K562 (cell line): ENCODE data around the gene NOLC1. TPM values are rescaled to one million over a fixed set of nuclear protein-coding genes. Genes with fewer than 3 reads are reported as not detected.

Source experiments
- ATAC-seq: fragments of 200-7000 bp; cut with Tn5 transposase; 3 replicates; pipeline ENCODE4 v1.9.1; 2020; ENCODE audit warnings: moderate library complexity
- BruUV-seq: library from RNA; stranded (reverse); fragments of 400-500 nt; replicated peaks from 2 replicates; lab custom pipeline; 2021; lab: Mats Ljungman, UMichigan
- CTCF ChIA-PET: fragments of 300-600 bp; formaldehyde crosslinking; extraction: SDS; loops from one replicate; lab custom pipeline; 2021; ENCODE audit warnings: low intra/inter-chr PET ratio; lab: Yijun Ruan, JAX
- POLR2A ChIA-PET: fragments of 300-600, 350-650 bp; sonication (Branson Sonifier 250); formaldehyde crosslinking; extraction: SDS; loops from one replicate; lab custom pipeline; 2021; ENCODE audit warnings: antibody characterized with exemption, inconsistent platforms; lab: Yijun Ruan, JAX
- DNase-seq, 4 experiments: peaks; one replicate each; pipeline versions ENCODE4 v3.0.0 to v3.0.0-alpha.2; 2011 to 2018; ENCODE audit warnings: low spot score in 3 of 4, mixed read lengths in 3 of 4; ENCODE audit errors: extremely low read depth in 1 of 4
- FAIRE-seq: peaks from 2 replicates; lab custom pipeline; 2011; peaks lifted over from hg19 to GRCh38; lab: Jason Lieb, UNC
- H2AFZ ChIP-seq: 2 replicates; pipeline ENCODE4 v1.6.0; 2011; ENCODE audit warnings: low read depth, low read length, control low read depth, inconsistent platforms
- H3K27ac ChIP-seq: fragments of 200-600 bp; 3 replicates; pipeline ENCODE4 v1.8.0; 2011; ENCODE audit warnings: low read depth, mild to moderate bottlenecking, control low read depth, inconsistent platforms, low read length, moderate library complexity, mixed read lengths; ENCODE audit errors: extremely low read depth
- H3K27me3 ChIP-seq, 2 experiments: fragments of 300-600 bp in 1 of 2; 2 replicates in 1 of 2; 3 replicates in 1 of 2; pipeline versions ENCODE4 v1.6.0 to v1.8.0; 2011; ENCODE audit warnings: inconsistent platforms in 2 of 2, low read length in 2 of 2, mild to moderate bottlenecking in 1 of 2, mixed read lengths in 1 of 2, moderate library complexity in 1 of 2; ENCODE audit not compliant: control insufficient read depth in 2 of 2, insufficient read depth in 2 of 2
- H3K36me3 ChIP-seq: fragments of 300-600 bp; 3 replicates; pipeline ENCODE4 v1.8.0; 2011; ENCODE audit warnings: mild to moderate bottlenecking, low read length, inconsistent platforms; ENCODE audit not compliant: control insufficient read depth, insufficient read depth
- H3K4me1 ChIP-seq, 2 experiments: fragments of 200-600 bp in 1 of 2; replicated peaks in 1 of 2; 2 replicates in 1 of 2; 3 replicates in 1 of 2; pipeline versions ENCODE4 v1.5.1 to v1.8.0; 2011; ENCODE audit warnings: inconsistent platforms in 2 of 2, low read length in 2 of 2, mild to moderate bottlenecking in 1 of 2, mixed read lengths in 1 of 2, moderate library complexity in 1 of 2; ENCODE audit not compliant: control insufficient read depth in 2 of 2, insufficient read depth in 2 of 2
- H3K4me2 ChIP-seq: 2 replicates; pipeline ENCODE4 v1.6.1; 2011; ENCODE audit warnings: low read length, control low read depth, inconsistent platforms, mixed read lengths; ENCODE audit not compliant: insufficient read depth
- H3K4me3 ChIP-seq: fragments of 200-600 bp; sonication (generic), shearing (Covaris generic); 2 replicates; pipeline ENCODE4 v1.5.1; 2016; ENCODE audit warnings: control low read depth, inconsistent platforms
- H3K79me2 ChIP-seq: fragments of 200-600 bp; 3 replicates; pipeline ENCODE4 v1.8.0; 2011; ENCODE audit warnings: low read length, inconsistent platforms; ENCODE audit not compliant: control insufficient read depth, insufficient read depth
- H3K9ac ChIP-seq, 2 experiments: 2 replicates each; pipeline versions ENCODE4 v1.6.0 to v1.6.1; 2011; ENCODE audit warnings: low read depth in 2 of 2, low read length in 2 of 2, control low read depth in 1 of 2, inconsistent platforms in 1 of 2, mild to moderate bottlenecking in 1 of 2, mixed read lengths in 1 of 2; ENCODE audit not compliant: insufficient read depth in 1 of 2
- H3K9me1 ChIP-seq: one replicate; pipeline ENCODE4 v1.6.0; 2011; ENCODE audit warnings: inconsistent platforms, mild to moderate bottlenecking, low read length, moderate library complexity; ENCODE audit not compliant: control insufficient read depth, insufficient read depth
- H3K9me3 ChIP-seq: replicated peaks from 2 replicates; pipeline ENCODE4 v1.5.1; 2011; ENCODE audit warnings: low read depth, low read length, inconsistent platforms; ENCODE audit not compliant: control insufficient read depth, insufficient read depth
- H4K20me1 ChIP-seq: replicated peaks from 2 replicates; pipeline ENCODE4 v1.6.1; 2011; ENCODE audit warnings: low read length, inconsistent platforms, mixed read lengths; ENCODE audit not compliant: control insufficient read depth, insufficient read depth
- COPS2 ChIP-seq: fragments of 450-650 bp; conservative IDR thresholded peaks from 2 replicates; pipeline ENCODE4 v1.6.1; 2016; ENCODE audit warnings: mild to moderate bottlenecking, moderate library complexity
- DDX20 ChIP-seq: fragments of 450-650 bp; IDR thresholded peaks from 2 replicates; pipeline ENCODE4 v1.6.1; 2016; ENCODE audit warnings: missing genetic modification characterization, low read depth, mild to moderate bottlenecking, missing compliant biosample characterization, moderate library complexity
- HLTF ChIP-seq: fragments of 450-650 bp; IDR thresholded peaks from 2 replicates; pipeline ENCODE4 v1.6.1; 2016
- ILF3 ChIP-seq: fragments of 450-650 bp; IDR thresholded peaks from 2 replicates; pipeline ENCODE4 v1.6.1; 2018; ENCODE audit warnings: antibody characterized with exemption, mild to moderate bottlenecking, moderate library complexity, borderline replicate concordance
- KDM2B ChIP-seq: fragments of 250-450 bp; sonication (Bioruptor Pico); IDR thresholded peaks from 2 replicates; pipeline ENCODE4 v1.8.0; 2021; ENCODE audit warnings: mild to moderate bottlenecking, moderate library complexity
- NFIC ChIP-seq: fragments of 450-650 bp; IDR thresholded peaks from 2 replicates; pipeline ENCODE4 v1.6.1; 2017; ENCODE audit warnings: mild to moderate bottlenecking, inconsistent platforms
- NR2F6 ChIP-seq: fragments of 450-650 bp; formaldehyde crosslinking; IDR thresholded peaks from 2 replicates; pipeline ENCODE4 v1.4.0; 2020; ENCODE audit warnings: mild to moderate bottlenecking
- TAF1 ChIP-seq: IDR thresholded peaks from 2 replicates; pipeline ENCODE4 v1.6.1; 2011; ENCODE audit warnings: mild to moderate bottlenecking, low read length, moderate library complexity; ENCODE audit not compliant: insufficient read depth, control insufficient read depth, severe bottlenecking; ENCODE audit errors: extremely low read depth
- ZKSCAN1 ChIP-seq: fragments of 150-350 bp; IDR thresholded peaks from 2 replicates; pipeline ENCODE4 v1.6.1; 2016; ENCODE audit warnings: low read depth, low read length
- ZNF197 ChIP-seq: fragments of 200-800 bp; sonication (Bioruptor generic); IDR thresholded peaks from 2 replicates; pipeline ENCODE4 v1.6.1; 2016; ENCODE audit warnings: low read depth, missing genetic modification characterization, missing compliant biosample characterization
- ZNF282 ChIP-seq: sonication (generic); formaldehyde crosslinking; IDR thresholded peaks from 2 replicates; pipeline ENCODE4 v1.8.1; 2023; ENCODE audit warnings: missing genetic modification reagents
- ZNF324 ChIP-seq: fragments of 250-450 bp; sonication (Bioruptor Pico); IDR thresholded peaks from 2 replicates; pipeline ENCODE4 v1.4.0; 2020; ENCODE audit warnings: mild to moderate bottlenecking
- ZNF551 ChIP-seq: fragments of 250-450 bp; sonication (Bioruptor Pico); IDR thresholded peaks from 2 replicates; pipeline ENCODE4 v1.5.0; 2021; ENCODE audit warnings: mild to moderate bottlenecking, moderate library complexity
- WGBS: fragments of 100-300 bp; shearing (Covaris generic); methylation state at CpG from one replicate; pipeline ENCODE4 v1.1.6; 2016; ENCODE audit warnings: low coverage, mixed read lengths; ENCODE audit not compliant: insufficient coverage; ENCODE audit errors: missing lambda C conversion rate; 5-methylcytosine and 5-hydroxymethylcytosine counted together
- in situ Hi-C: fragments of 300-500 bp; cut with MboI; formaldehyde crosslinking; loops from 4 replicates; pipeline ENCODE4 v1.15.0; 2018; ENCODE audit warnings: inconsistent platforms, mixed read lengths
- intact Hi-C: fragments of 100-400 bp; cut with micrococcal nuclease; formaldehyde crosslinking; loops from 2 replicates; pipeline ENCODE4 v1.14.2; 2022
- polyA plus RNA-seq, 8 experiments: library from polyadenylated mRNA; depleted of rRNA in 4 of 8; stranded (reverse) in 5 of 8; unstranded in 3 of 8; fragments of >200 nt; fragmentation: Nextera tagmentation in 2 of 8; fragmentation: Illumina TruSeq in 1 of 8; extraction: Ambion mirVana in 2 of 8; extraction: Trizol in 1 of 8; gene quantifications; 2 replicates each; pipeline versions ENCODE4 v1.2.1 to v1.2.3, GENCODE V29; 2011 to 2014; ENCODE audit warnings: inconsistent platforms in 1 of 8, missing spikeins in 1 of 8
- total RNA-seq, 7 experiments: library from RNA; depleted of rRNA in 6 of 7; stranded (reverse); fragments of >200 nt in 6 of 7; fragmentation: Illumina TruSeq in 2 of 7; extraction: Trizol in 2 of 7; gene quantifications; 2 replicates each; pipeline versions ENCODE4 v1.2.1 to v1.2.3, GENCODE V29; 2011 to 2021; ENCODE audit warnings: low replicate concordance in 1 of 7
- TF ChIP-seq, protein P1 (sequence below): fragments of 450-650 bp; formaldehyde crosslinking; IDR thresholded peaks from 2 replicates; pipeline ENCODE4 v1.4.0; 2022; ENCODE audit warnings: missing genetic modification characterization
- TF ChIP-seq, protein P2 (sequence below): fragments of 250-450 bp; sonication (Bioruptor Pico); IDR thresholded peaks from 2 replicates; pipeline ENCODE4 v1.8.0; 2022; ENCODE audit warnings: moderate library complexity, mild to moderate bottlenecking, inconsistent platforms
- TF ChIP-seq, protein P3 (sequence below): sonication (generic); formaldehyde crosslinking; IDR thresholded peaks from 2 replicates; pipeline ENCODE4 v1.8.0; 2022; ENCODE audit warnings: missing genetic modification reagents, mild to moderate bottlenecking, moderate library complexity, borderline replicate concordance

Gene NOLC1
- total and polyA plus RNA-seq, 9 of the 15 experiments (the other 6 are each of a cell fraction or from before 2014, with no cell fraction given), result 102 to 310 (median 165) TPM

DNA sequence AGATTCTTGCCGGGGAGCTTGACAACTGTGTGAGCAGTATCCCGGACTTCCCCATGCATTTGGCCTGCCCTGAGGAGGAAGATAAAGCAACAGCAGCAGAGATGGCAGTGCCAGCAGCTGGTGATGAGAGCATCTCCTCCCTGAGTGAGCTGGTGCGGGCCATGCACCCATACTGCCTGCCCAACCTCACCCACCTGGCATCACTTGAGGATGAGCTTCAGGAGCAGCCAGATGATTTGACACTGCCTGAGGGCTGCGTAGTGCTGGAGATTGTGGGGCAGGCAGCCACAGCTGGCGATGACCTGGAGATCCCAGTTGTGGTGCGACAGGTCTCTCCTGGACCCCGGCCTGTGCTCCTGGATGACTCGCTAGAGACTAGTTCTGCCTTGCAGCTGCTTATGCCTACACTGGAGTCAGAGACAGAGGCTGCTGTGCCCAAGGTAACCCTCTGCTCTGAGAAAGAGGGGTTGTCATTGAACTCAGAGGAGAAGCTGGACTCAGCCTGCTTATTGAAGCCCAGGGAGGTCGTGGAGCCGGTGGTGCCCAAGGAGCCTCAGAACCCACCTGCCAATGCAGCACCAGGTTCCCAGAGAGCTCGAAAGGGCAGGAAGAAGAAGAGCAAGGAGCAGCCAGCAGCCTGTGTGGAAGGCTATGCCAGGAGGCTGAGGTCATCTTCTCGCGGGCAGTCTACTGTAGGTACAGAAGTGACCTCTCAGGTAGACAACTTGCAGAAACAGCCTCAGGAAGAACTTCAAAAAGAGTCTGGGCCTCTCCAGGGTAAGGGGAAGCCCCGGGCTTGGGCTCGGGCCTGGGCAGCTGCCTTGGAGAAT is 12.7 kb upstream of the NOLC1 start (continued):
- TF ChIP-seq, protein P1, sequence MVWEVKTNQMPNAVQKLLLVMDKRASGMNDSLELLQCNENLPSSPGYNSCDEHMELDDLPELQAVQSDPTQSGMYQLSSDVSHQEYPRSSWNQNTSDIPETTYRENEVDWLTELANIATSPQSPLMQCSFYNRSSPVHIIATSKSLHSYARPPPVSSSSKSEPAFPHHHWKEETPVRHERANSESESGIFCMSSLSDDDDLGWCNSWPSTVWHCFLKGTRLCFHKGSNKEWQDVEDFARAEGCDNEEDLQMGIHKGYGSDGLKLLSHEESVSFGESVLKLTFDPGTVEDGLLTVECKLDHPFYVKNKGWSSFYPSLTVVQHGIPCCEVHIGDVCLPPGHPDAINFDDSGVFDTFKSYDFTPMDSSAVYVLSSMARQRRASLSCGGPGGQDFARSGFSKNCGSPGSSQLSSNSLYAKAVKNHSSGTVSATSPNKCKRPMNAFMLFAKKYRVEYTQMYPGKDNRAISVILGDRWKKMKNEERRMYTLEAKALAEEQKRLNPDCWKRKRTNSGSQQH, result no peak
- TF ChIP-seq ZNF282 (CRISPR knock-in tag), result no peak

DNA sequence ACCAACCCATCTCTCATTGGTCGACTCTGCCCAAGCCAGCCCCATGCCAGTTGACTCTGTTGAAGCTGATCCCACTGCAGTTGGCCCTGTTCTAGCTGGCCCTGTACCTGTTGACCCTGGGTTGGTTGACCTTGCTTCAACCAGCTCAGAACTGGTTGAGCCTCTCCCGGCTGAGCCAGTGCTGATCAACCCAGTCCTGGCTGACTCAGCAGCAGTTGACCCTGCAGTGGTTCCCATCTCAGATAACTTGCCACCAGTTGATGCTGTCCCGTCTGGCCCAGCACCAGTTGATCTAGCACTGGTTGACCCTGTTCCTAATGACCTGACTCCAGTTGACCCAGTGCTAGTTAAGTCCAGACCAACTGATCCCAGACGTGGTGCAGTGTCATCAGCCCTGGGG is 12.0 kb upstream of the NOLC1 start:
- Histone ChIP-seq H3K27ac (no peak overlapping the region), H3K36me3 (peaks cover 90% of the 10 kb centered on the region), H3K27me3 (no peaks in the 10 kb centered on the region), H3K4me1 (peaks cover 8 to 15% of the 10 kb centered on the region in 2 experiments; a peak in 4 of 5 replicates), H3K4me2 (no peak overlapping the region), H3K79me2 (peaks cover 67% of the 10 kb centered on the region), H3K9ac (no peak overlapping the region), H3K9me1 (peaks cover 11% of the 10 kb centered on the region), H4K20me1 (peaks cover 23% of the 10 kb centered on the region; the same call in 1 of the 2 replicates), H2AFZ (no peak overlapping the region), H3K4me3 (no peak overlapping the region), H3K9me3 (no peaks in the 10 kb centered on the region)
- in situ Hi-C loops, result no loop called here
- intact Hi-C loops, result no loop called here
- BruUV-seq, result no TSS peak
- ChIA-PET CTCF (no interaction called here), POLR2A (interaction anchor here (0.7 to 9.1 kb wide), 3 partner anchors 10 to 304 kb away, joined by 3 to 92 read pairs (median 3); partner anchors contain the start of gene NOLC1)
- DNase-seq (no peak), FAIRE-seq (no peak), ATAC-seq (no peak)
- WGBS, result 100% methylated on average over 2 of the region's 4 CpGs
- no peak for TF ChIP-seq COPS2
- TF ChIP-seq HLTF, result no peak
- TF ChIP-seq TAF1, result no peak
- no peak for TF ChIP-seq NFIC
- TF ChIP-seq NR2F6 (CRISPR knock-in tag), result no peak
- TF ChIP-seq, protein P2, sequence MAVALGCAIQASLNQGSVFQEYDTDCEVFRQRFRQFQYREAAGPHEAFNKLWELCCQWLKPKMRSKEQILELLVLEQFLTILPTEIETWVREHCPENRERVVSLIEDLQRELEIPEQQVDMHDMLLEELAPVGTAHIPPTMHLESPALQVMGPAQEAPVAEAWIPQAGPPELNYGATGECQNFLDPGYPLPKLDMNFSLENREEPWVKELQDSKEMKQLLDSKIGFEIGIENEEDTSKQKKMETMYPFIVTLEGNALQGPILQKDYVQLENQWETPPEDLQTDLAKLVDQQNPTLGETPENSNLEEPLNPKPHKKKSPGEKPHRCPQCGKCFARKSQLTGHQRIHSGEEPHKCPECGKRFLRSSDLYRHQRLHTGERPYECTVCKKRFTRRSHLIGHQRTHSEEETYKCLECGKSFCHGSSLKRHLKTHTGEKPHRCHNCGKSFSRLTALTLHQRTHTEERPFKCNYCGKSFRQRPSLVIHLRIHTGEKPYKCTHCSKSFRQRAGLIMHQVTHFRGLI (CRISPR knock-in tag), result no peak
- no peak for TF ChIP-seq DDX20 (tag)
- TF ChIP-seq ZNF324 (CRISPR knock-in tag), result no peak
- no peak for TF ChIP-seq ILF3
- TF ChIP-seq, protein P3, sequence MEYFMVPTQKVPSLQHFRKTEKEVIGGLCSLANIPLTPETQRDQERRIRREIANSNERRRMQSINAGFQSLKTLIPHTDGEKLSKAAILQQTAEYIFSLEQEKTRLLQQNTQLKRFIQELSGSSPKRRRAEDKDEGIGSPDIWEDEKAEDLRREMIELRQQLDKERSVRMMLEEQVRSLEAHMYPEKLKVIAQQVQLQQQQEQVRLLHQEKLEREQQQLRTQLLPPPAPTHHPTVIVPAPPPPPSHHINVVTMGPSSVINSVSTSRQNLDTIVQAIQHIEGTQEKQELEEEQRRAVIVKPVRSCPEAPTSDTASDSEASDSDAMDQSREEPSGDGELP (CRISPR knock-in tag), result no peak
- TF ChIP-seq KDM2B (CRISPR knock-in tag), result no peak
- no peak for TF ChIP-seq ZKSCAN1
- no peak for TF ChIP-seq ZNF551 (CRISPR knock-in tag)
- TF ChIP-seq ZNF197 (CRISPR knock-in tag), result no peak
